HepG2 (cell line): Measurements from ENCODE around the gene KCNAB2. TPM values are rescaled to one million over a fixed set of nuclear protein-coding genes. Genes with fewer than 3 reads are reported as not detected.

ENCODE experiments used
- GLI4 ChIP-seq: sonication (generic); formaldehyde crosslinking; IDR thresholded peaks from 2 replicates; pipeline ENCODE4 v1.5.1; 2020; ENCODE audit warnings: missing genetic modification reagents, mild to moderate bottlenecking, moderate library complexity, borderline replicate concordance
- HINFP ChIP-seq: sonication (generic); formaldehyde crosslinking; IDR thresholded peaks from 2 replicates; pipeline ENCODE4 v1.4.0; 2020; ENCODE audit warnings: low read depth, mild to moderate bottlenecking, missing genetic modification reagents
- MZF1 ChIP-seq: sonication (generic); formaldehyde crosslinking; IDR thresholded peaks from 2 replicates; pipeline ENCODE4 v1.8.1; 2023; ENCODE audit warnings: mild to moderate bottlenecking, missing genetic modification reagents, borderline replicate concordance
- NFIC ChIP-seq: IDR thresholded peaks from 2 replicates; pipeline ENCODE4 v1.6.1; 2012; ENCODE audit warnings: mild to moderate bottlenecking, low read length, inconsistent platforms
- RXRB ChIP-seq: IDR thresholded peaks from 2 replicates; pipeline ENCODE4 v1.6.1; 2016; ENCODE audit warnings: borderline replicate concordance, missing genetic modification reagents, missing compliant biosample characterization
- SNAPC4 ChIP-seq: sonication (generic); formaldehyde crosslinking; IDR thresholded peaks from 2 replicates; pipeline ENCODE4 v1.4.0; 2020; ENCODE audit warnings: mild to moderate bottlenecking, missing genetic modification reagents
- TBP ChIP-seq: sonication (generic); formaldehyde crosslinking; IDR thresholded peaks from 2 replicates; pipeline ENCODE4 v1.5.0; 2020; ENCODE audit warnings: missing genetic modification reagents
- U2AF1 ChIP-seq: fragments of 200-400 bp; formaldehyde crosslinking; optimal IDR thresholded peaks from 2 replicates; pipeline ENCODE3; 2017; ENCODE audit warnings: mild to moderate bottlenecking, low read depth, low read length
- U2AF2 ChIP-seq: fragments of 200-400 bp; formaldehyde crosslinking; IDR thresholded peaks from 2 replicates; pipeline ENCODE4 v1.6.1; 2017; ENCODE audit warnings: low read depth, mild to moderate bottlenecking, low read length
- ZBTB7A ChIP-seq: sonication (generic); formaldehyde crosslinking; IDR thresholded peaks from 2 replicates; pipeline ENCODE4 v1.8.0; 2022; ENCODE audit warnings: mild to moderate bottlenecking, missing genetic modification reagents
- ZNF20 ChIP-seq: sonication (generic); formaldehyde crosslinking; IDR thresholded peaks from 2 replicates; pipeline ENCODE4 v1.4.0; 2020; ENCODE audit warnings: mild to moderate bottlenecking, moderate library complexity, missing genetic modification reagents
- ZNF232 ChIP-seq: sonication (generic); formaldehyde crosslinking; IDR thresholded peaks from 2 replicates; pipeline ENCODE4 v1.4.0; 2020; ENCODE audit warnings: missing genetic modification reagents, borderline replicate concordance
- ZNF264 ChIP-seq: sonication (generic); formaldehyde crosslinking; IDR thresholded peaks from 2 replicates; pipeline ENCODE4 v1.4.0; 2020; ENCODE audit warnings: missing genetic modification reagents
- ZNF503 ChIP-seq: sonication (generic); formaldehyde crosslinking; IDR thresholded peaks from 2 replicates; pipeline ENCODE4 v1.4.0; 2020; ENCODE audit warnings: missing genetic modification reagents
- ZNF513 ChIP-seq: sonication (generic); formaldehyde crosslinking; conservative IDR thresholded peaks from 2 replicates; pipeline ENCODE4 v1.5.0; 2020; ENCODE audit warnings: missing genetic modification reagents
- ZNF546 ChIP-seq: sonication (generic); formaldehyde crosslinking; conservative IDR thresholded peaks from 2 replicates; pipeline ENCODE4 v1.8.1; 2023; ENCODE audit warnings: mild to moderate bottlenecking, missing genetic modification reagents
- ZNF557 ChIP-seq: sonication (generic); formaldehyde crosslinking; IDR thresholded peaks from 2 replicates; pipeline ENCODE4 v1.4.0; 2020; ENCODE audit warnings: missing genetic modification reagents
- ZNF703 ChIP-seq: sonication (generic); formaldehyde crosslinking; IDR thresholded peaks from 2 replicates; pipeline ENCODE4 v1.5.1; 2020; ENCODE audit warnings: missing genetic modification reagents, mild to moderate bottlenecking, moderate library complexity, borderline replicate concordance
- ZNF761 ChIP-seq: sonication (generic); formaldehyde crosslinking; conservative IDR thresholded peaks from 2 replicates; pipeline ENCODE4 v1.4.0; 2020; ENCODE audit warnings: mild to moderate bottlenecking, missing genetic modification reagents
- ZNF772 ChIP-seq: sonication (generic); formaldehyde crosslinking; IDR thresholded peaks from 2 replicates; pipeline ENCODE4 v1.5.0; 2020; ENCODE audit warnings: mild to moderate bottlenecking, missing genetic modification reagents
- polyA plus RNA-seq, 8 experiments: library from polyadenylated mRNA; depleted of rRNA in 3 of 8; stranded (reverse) in 7 of 8; unstranded in 1 of 8; fragments of >200 nt; fragmentation: Illumina TruSeq in 4 of 8; extraction: Trizol in 4 of 8; gene quantifications; 2 replicates each; pipeline versions ENCODE4 v1.2.1 to v1.2.3, GENCODE V29; 2011 to 2016; ENCODE audit warnings: low read depth in 4 of 8, missing spikeins in 1 of 8, mixed read lengths in 1 of 8; ENCODE audit not compliant: insufficient read depth in 1 of 8
- total RNA-seq, 5 experiments: library from RNA; depleted of rRNA; stranded (reverse); fragments of >200 nt; fragmentation: Illumina TruSeq; extraction: Trizol; gene quantifications; 2 replicates each; pipeline ENCODE4 v1.2.3, GENCODE V29; 2016; ENCODE audit warnings: low read depth in 1 of 5

Gene KCNAB2
- total and polyA plus RNA-seq, 2 of the 13 experiments (the other 11 are each of a cell fraction or from before 2014, with no cell fraction given): 6.2 to 8.8 TPM

GRCh38 chr1:6052543-6053205 lies 7.0 kb downstream of the KCNAB2 start (continued):
- peak; percentile 64; the same call in 1 of the 2 replicates for TF ChIP-seq ZNF557 (CRISPR knock-in tag)
- peak; percentile 67; the same call in 1 of the 2 replicates for TF ChIP-seq ZNF772
- no peak for TF ChIP-seq ZNF546 (CRISPR knock-in tag)
- TF ChIP-seq ZNF20 (CRISPR knock-in tag): no peak
- no peak for TF ChIP-seq SNAPC4 (CRISPR knock-in tag)
- peak; percentile 38; the same call in 1 of the 2 replicates for TF ChIP-seq RXRB
- TF ChIP-seq U2AF2: no peak
- peak; percentile 75 for TF ChIP-seq ZNF264 (CRISPR knock-in tag)
- no peak for TF ChIP-seq MZF1 (CRISPR knock-in tag)
- no peak for TF ChIP-seq ZNF513 (CRISPR knock-in tag)
- no peak for TF ChIP-seq NFIC
- no peak for TF ChIP-seq GLI4 (CRISPR knock-in tag)
- no peak for TF ChIP-seq U2AF1
- TF ChIP-seq ZNF503 (CRISPR knock-in tag): peak; percentile 36; the same call in 1 of the 2 replicates
- no peak for TF ChIP-seq ZNF703 (CRISPR knock-in tag)
- no peak for TF ChIP-seq ZNF761 (CRISPR knock-in tag)
- TF ChIP-seq ZBTB7A (CRISPR knock-in tag): no peak
- TF ChIP-seq ZNF232: peak; percentile 90; the same call in 1 of the 2 replicates
- TF ChIP-seq TBP (CRISPR knock-in tag): no peak
- TF ChIP-seq HINFP: 0 out of 2 replicates have a peak, but pooled peaks have one; percentile 56
